ENCODE data around the gene HPS1. TPM values are rescaled to one million over a fixed set of nuclear protein-coding genes. Genes with fewer than 3 reads are reported as not detected.
A peak's percentile ranks its signal among the peaks of the same experiment; 100 is the strongest.

Gene HPS1
- total and polyA plus RNA-seq, 2 of the 8 experiments (the other 6 are each of a cell fraction or from before 2014, with no cell fraction given): 38.7 to 61.7 TPM

DNA sequence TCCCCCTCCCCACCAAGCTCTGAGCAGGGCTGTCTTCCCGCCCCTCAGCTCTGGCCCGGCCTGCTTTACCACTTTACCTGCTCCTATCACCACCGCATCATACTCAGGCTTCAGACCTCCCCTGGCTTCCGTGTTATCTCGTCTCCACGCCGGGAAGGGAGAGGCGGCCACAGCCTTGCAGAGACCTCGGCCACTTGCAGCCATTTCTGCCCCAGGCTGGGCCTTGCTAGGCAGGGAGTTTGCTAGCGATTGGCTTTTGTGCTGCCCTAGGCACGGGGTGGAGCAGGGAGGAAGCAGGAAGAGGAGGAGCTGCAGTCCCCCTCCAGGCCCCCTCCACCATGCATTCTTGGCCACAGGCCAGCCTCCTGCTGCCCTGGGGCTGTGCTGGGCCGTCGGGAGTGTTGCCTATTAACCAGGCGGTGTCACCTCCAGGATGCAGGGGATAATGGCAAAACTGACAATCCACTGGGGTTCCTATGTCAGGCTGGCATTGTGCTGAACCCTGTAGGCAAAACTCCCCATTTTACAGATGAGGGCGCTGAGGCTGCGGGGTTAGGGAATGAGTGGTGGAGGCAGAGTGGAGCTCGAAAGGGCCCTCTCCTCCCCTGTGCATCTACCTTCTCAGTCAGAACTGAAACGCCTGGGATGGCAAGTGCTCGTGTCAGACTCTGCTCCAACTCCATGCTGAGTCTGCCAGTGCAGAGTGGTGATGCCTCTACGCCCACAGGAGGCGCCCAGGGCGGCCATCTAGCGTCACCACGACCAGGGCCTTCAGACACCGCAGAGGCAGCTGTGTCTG lies 31.6 kb downstream of the HPS1 start, which contains the start of gene PYROXD2 (continued):
- peak; percentile 83 for TF ChIP-seq ASH2L (IDR thresholded peaks at IDR 0.05; ENCODE audit: low read length)
- TF ChIP-seq CHD1 (IDR thresholded peaks at IDR 0.05; ENCODE audit: low read depth, low read length): no peak
- TF ChIP-seq POU5F1 (IDR thresholded peaks at IDR 0.05; ENCODE audit: low read depth, low read length): no peak
- 0 out of 2 replicates have a peak, but pooled peaks have one; percentile 18 for TF ChIP-seq SP1 (IDR thresholded peaks at IDR 0.05; ENCODE audit: low read depth, low read length)
- peak; percentile 65 for TF ChIP-seq YY1 (IDR thresholded peaks at IDR 0.05; ENCODE audit: low read depth, low read length)
- no peak for TF ChIP-seq SAP30 (IDR thresholded peaks at IDR 0.05; ENCODE audit: insufficient read depth, insufficient replicate concordance, low read length)
- TF ChIP-seq GABPA (IDR thresholded peaks at IDR 0.05; ENCODE audit: borderline replicate concordance, insufficient read depth, low read length): no peak
- no peak for TF ChIP-seq CTBP2 (IDR thresholded peaks at IDR 0.05; ENCODE audit: borderline replicate concordance, insufficient read depth, insufficient read length, low read length)
- TF ChIP-seq JUND (IDR thresholded peaks at IDR 0.05; ENCODE audit: low read length): no peak
- peak; percentile 68; the same call in 1 of the 2 replicates for TF ChIP-seq CHD2 (IDR thresholded peaks at IDR 0.05; ENCODE audit: low read length)
- TF ChIP-seq TBP (IDR thresholded peaks at IDR 0.05; ENCODE audit: low read depth, low read length): peak; percentile 54; the same call in 1 of the 2 replicates
- no peak for TF ChIP-seq KDM5A (IDR thresholded peaks at IDR 0.05; ENCODE audit: low read length)
- TF ChIP-seq SRF (IDR thresholded peaks at IDR 0.05; ENCODE audit: low read depth, low read length): no peak
- TF ChIP-seq, protein P1, sequence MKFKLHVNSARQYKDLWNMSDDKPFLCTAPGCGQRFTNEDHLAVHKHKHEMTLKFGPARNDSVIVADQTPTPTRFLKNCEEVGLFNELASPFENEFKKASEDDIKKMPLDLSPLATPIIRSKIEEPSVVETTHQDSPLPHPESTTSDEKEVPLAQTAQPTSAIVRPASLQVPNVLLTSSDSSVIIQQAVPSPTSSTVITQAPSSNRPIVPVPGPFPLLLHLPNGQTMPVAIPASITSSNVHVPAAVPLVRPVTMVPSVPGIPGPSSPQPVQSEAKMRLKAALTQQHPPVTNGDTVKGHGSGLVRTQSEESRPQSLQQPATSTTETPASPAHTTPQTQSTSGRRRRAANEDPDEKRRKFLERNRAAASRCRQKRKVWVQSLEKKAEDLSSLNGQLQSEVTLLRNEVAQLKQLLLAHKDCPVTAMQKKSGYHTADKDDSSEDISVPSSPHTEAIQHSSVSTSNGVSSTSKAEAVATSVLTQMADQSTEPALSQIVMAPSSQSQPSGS (IDR thresholded peaks at IDR 0.05; ENCODE audit: low read length): no peak
- no peak for TF ChIP-seq MAFK (IDR thresholded peaks at IDR 0.05; ENCODE audit: low read depth, low read length)
- peak; percentile 75; the same call in 1 of the 2 replicates for TF ChIP-seq RBBP5 (IDR thresholded peaks at IDR 0.05; ENCODE audit: borderline replicate concordance, low read depth, low read length)
- TF ChIP-seq RAD21 (IDR thresholded peaks at IDR 0.05 in 1 of 2, conservative IDR thresholded peaks at IDR 0.05 in 1 of 2; ENCODE audit: low read depth in 2 of 2, low read length in 2 of 2): 0 out of 4 replicates have a peak, but pooled peaks of 1 of the 2 experiments have one; percentile 9
- TF ChIP-seq TAF1 (IDR thresholded peaks at IDR 0.05; ENCODE audit: low read depth, low read length): peak; percentile 77
- TF ChIP-seq EGR1 (IDR thresholded peaks at IDR 0.05; ENCODE audit: borderline replicate concordance, low read depth, low read length): no peak
- TF ChIP-seq TAF7 (optimal IDR thresholded peaks at IDR 0.05; ENCODE audit: borderline replicate concordance, low read depth, low read length): peak; percentile 60
- peak; percentile 72; the same call in 1 of the 2 replicates for TF ChIP-seq KDM1A (IDR thresholded peaks at IDR 0.05; ENCODE audit: borderline replicate concordance, low read length)
- TF ChIP-seq CBX8 (IDR thresholded peaks at IDR 0.05; ENCODE audit: borderline replicate concordance, low read depth, low read length): no peak

All from H1 (cell line).